Common myeloid progenitor, CD34-positive (primary cell): ENCODE results near the gene PRM3.

ENCODE experiments used
- CTCF ChIA-PET: fragments of 350-600 bp; sonication (Branson Sonifier 250); formaldehyde crosslinking; loops from one replicate; lab custom pipeline; 2021; ENCODE audit warnings: antibody characterized with exemption; lab: Charles Lee
- POLR2A ChIA-PET: fragments of 350-600 bp; sonication (Branson Sonifier 250); formaldehyde crosslinking; loops from one replicate; lab custom pipeline; 2021; ENCODE audit warnings: antibody characterized with exemption; lab: Charles Lee
- DNase-seq, 3 donors: peaks; one replicate each; pipeline versions ENCODE4 v3.0.0 to v3.0.0-alpha.2; 2013
- H3K27ac ChIP-seq, 2 experiments: 1 replicate in 1 of 2; 2 replicates in 1 of 2; pipeline ENCODE4 v1.7.0; 2013; ENCODE audit warnings: inconsistent platforms in 2 of 2, low read length in 2 of 2, mild to moderate bottlenecking in 2 of 2, low read depth in 1 of 2, moderate library complexity in 1 of 2; ENCODE audit not compliant: severe bottlenecking in 2 of 2, insufficient read depth in 1 of 2, poor library complexity in 1 of 2
- H3K27me3 ChIP-seq, 5 experiments: replicated peaks in 2 of 5; 1 replicate in 3 of 5; 2 replicates in 2 of 5; pipeline versions ENCODE4 v1.6.1 to v1.7.0; 2013; ENCODE audit warnings: low read length in 4 of 5, mild to moderate bottlenecking in 2 of 5, moderate library complexity in 2 of 5, inconsistent platforms in 1 of 5; ENCODE audit not compliant: insufficient read depth in 5 of 5, control insufficient read depth in 4 of 5
- H3K36me3 ChIP-seq, 4 experiments: 1 replicate in 2 of 4; 2 replicates in 2 of 4; pipeline versions ENCODE4 v1.6.1 to v1.7.0; 2013; ENCODE audit warnings: low read length in 3 of 4, control low read depth in 1 of 4, mild to moderate bottlenecking in 1 of 4; ENCODE audit not compliant: control insufficient read depth in 4 of 4, insufficient read depth in 4 of 4
- H3K4me1 ChIP-seq, 4 experiments: 1 replicate in 3 of 4; 2 replicates in 1 of 4; pipeline versions ENCODE4 v1.6.1 to v1.7.1; 2013; ENCODE audit warnings: low read length in 3 of 4, mild to moderate bottlenecking in 3 of 4, control low read depth in 1 of 4, inconsistent platforms in 1 of 4, moderate library complexity in 1 of 4; ENCODE audit not compliant: control insufficient read depth in 4 of 4, insufficient read depth in 4 of 4; ENCODE audit errors: control extremely low read depth in 1 of 4
- H3K4me3 ChIP-seq, 7 experiments: 1 replicate in 4 of 7; 2 replicates in 3 of 7; pipeline versions ENCODE4 v1.5.1 to v1.7.0; 2013; ENCODE audit warnings: mild to moderate bottlenecking in 7 of 7, low read length in 6 of 7, moderate library complexity in 6 of 7, inconsistent platforms in 2 of 7, low read depth in 2 of 7, control low read depth in 1 of 7; ENCODE audit not compliant: insufficient read depth in 4 of 7, control insufficient read depth in 1 of 7; ENCODE audit errors: extremely low read depth in 1 of 7
- H3K9me3 ChIP-seq, 5 experiments: 1 replicate in 4 of 5; 2 replicates in 1 of 5; pipeline versions ENCODE4 v1.6.1 to v1.7.1; 2013; ENCODE audit warnings: low read length in 4 of 5, mild to moderate bottlenecking in 2 of 5, inconsistent platforms in 1 of 5, low read depth in 1 of 5, moderate library complexity in 1 of 5; ENCODE audit not compliant: control insufficient read depth in 4 of 5, insufficient read depth in 2 of 5; ENCODE audit errors: control extremely low read depth in 1 of 5
- WGBS: methylation state at CpG from one replicate; pipeline ENCODE4 v1.1.5; 2013; ENCODE audit not compliant: insufficient coverage; 5-methylcytosine and 5-hydroxymethylcytosine counted together

Gene PRM3

DNA sequence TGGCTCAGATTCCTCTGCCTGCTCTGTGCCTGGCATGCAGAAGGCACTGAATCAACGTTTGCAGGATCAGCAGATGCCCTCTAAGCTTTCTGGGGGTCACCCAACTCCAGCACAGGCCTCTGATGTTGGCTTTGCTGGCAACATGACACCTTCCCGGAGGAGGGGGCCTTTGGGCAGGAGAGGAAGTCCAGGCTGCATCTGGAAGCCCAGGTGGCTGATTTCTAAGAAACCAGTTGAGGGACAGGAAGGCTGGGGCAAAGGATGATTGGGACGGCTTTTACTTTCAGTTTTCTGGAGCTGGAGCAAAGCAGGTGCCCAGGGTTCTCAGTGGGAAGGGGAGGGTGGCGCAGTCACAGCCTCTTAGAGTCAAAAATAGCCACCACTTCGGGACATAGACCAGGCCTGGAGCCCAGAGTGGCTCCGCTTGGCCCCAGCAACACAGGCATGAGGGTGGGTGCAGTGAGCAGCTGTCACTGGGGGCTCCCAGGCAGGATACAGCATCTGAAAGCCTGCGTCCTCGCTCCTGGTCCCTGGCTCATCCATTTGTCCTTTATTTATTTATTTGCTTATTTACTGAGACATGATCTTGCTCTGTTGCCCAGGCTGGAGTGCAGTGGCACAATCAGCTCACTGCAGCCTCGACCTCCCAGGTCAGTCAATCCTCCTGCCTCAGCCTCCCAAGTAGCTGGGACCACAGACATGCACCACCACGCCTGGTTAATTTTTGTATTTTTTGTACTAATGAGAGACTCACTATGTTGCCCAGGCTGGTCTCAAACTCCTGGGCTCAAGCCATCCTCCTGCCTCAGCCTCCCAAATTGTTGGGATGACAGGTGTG, 32.6 kb downstream of the PRM3 start:
- Histone ChIP-seq H3K27ac (no peak overlapping the region), H3K27me3 (no peaks in the 10 kb centered on the region), H3K9me3 (no peaks in the 10 kb centered on the region), H3K4me3 (peak overlapping the region in 1 of 7 experiments; percentile 64), H3K4me1 (peaks cover 3 to 55% (median 17%) of the 10 kb centered on the region in 4 experiments), H3K36me3 (no peaks in the 10 kb centered on the region)
- ChIA-PET CTCF (interaction anchor here (0.9 kb wide), 1 partner anchor 11 kb away, joined by 3 read pairs; no protein-coding TSS in a partner anchor), POLR2A (interaction anchor here (0.7 to 1.4 kb wide), 2 partner anchors 15 to 57 kb away, joined by 5 to 6 read pairs; partner anchors contain the start of gene SOCS1)
- peak in 2 of 3 donors; percentile 77 to 80 for DNase-seq
- WGBS = 54% methylated on average over 9 of the region's 10 CpGs

DNA sequence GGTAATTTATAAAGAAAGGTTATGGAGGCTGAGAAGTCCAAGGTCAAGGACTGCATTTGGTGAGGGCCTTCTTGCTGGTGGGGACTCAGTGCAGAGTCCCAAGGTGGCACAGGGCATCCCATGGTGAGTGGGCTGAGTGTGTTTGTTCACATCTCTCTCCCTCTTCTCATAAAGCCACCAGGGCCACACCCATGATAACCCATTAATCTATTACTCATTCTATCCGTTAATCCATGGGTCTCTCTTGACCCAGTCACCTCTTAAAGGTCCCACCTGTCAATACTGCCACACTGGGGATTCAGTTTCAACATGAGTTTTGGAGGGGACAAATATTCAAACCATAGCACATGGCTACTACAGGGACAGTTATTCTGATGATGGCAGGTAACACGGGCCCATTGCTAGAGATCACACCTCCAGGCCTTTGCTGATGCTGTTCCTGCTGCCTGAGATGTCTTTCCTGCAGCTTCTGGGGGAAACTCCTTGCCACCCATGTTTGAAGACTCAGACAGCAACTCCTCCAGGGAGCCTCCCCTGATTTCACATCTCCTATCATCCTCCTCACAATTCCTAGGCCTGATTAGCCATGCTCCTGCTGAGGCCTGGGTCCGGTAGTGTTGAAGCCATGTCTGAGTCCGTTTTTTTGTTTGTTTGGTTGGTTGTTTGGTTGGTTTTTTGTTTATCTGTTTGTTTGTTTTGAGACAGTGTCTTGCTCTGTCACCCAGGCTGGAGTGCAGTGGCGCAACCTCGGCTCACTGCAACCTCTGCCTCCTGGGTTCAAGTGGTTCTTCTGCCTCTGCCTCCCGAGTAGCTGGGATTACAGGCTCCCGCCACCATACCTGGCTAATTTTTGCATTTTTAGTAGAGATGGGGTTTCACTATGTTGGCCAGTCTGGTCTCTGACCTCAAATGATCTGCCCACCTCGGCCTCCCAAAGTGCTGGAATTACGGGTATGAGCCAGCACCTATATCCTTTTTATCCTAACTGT, 33.5 kb downstream of the PRM3 start:
- ChIA-PET POLR2A (interaction anchor here (1.4 kb wide), 1 partner anchor 16 kb away, joined by 6 read pairs; the partner anchor contains the start of gene SOCS1), CTCF (interaction anchor here (0.9 kb wide), 1 partner anchor 12 kb away, joined by 3 read pairs; no protein-coding TSS in a partner anchor)
- Histone ChIP-seq H3K9me3 (no peaks in the 10 kb centered on the region), H3K4me3 (peak overlapping the region in 1 of 7 experiments; percentile 64), H3K4me1 (peaks cover 7 to 58% (median 23%) of the 10 kb centered on the region in 4 experiments), H3K27ac (peak overlapping the region in 1 of 2 experiments; percentile 35), H3K36me3 (no peaks in the 10 kb centered on the region), H3K27me3 (no peaks in the 10 kb centered on the region)
- WGBS = 86% methylated on average over 6 of the region's 10 CpGs
- no peak for DNase-seq

DNA sequence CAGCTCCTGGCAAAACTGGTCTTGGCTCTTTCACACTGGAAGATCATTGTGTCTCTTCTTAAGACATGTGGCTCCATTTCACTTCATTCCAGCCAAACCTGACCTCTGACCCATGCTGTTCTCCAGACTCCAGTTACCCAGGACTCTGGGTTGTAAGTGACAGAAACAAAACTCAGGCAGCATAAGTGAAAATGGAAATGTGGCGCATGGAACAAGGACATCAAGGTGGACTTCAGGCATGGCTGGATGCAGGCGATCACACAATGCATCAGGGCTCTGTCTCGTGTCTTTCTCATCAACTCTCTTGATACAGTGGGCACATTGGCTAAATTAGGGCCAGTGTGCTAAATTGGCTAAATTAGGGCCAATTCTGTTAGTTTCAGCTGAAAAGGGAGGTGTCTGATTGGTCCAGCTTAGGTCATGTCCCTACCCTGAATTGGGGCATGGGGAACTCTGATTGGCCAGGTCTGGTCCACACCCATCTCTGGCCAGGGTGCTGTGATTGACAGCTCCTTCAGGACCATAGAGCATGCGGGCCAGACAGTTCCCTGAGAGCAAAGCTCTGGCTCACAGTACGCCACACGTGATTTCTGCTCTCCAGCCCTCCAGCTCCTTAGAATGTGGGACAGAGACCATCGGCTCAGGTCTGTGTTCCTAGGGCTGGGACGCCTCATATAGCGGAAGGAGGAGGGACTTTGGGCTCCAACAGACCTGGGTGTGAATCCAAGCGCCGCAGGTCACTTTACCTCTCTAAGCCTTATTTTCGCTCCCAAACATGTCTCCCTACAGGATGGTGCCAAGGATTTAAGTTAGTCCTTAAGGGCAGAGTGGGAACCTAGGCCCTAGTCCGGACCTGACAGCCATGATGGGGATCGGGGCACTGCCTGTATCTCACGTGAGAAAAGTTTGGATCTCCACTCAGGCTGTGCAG, 34.9 kb downstream of the PRM3 start:
- 98% methylated on average over 14 of the region's 15 CpGs for WGBS
- POLR2A ChIA-PET = no interaction called here

GRCh38 chr16:11236461-11237254, 36.8 kb downstream of the PRM3 start:
- WGBS = 78% methylated on average over 10 of the region's 10 CpGs
- ChIA-PET CTCF (interaction anchor here (1.1 to 2.0 kb wide), 2 partner anchors 19 to 110 kb away, joined by 3 to 7 read pairs; partner anchors contain the start of gene SOCS1), POLR2A (interaction anchor here (0.6 to 1.2 kb wide), 2 partner anchors 19 to 110 kb away, joined by 4 read pairs; partner anchors contain the start of gene SOCS1)
- DNase-seq = no peak
- Histone ChIP-seq H3K9me3 (no peaks in the 10 kb centered on the region), H3K4me3 (no peak overlapping the region), H3K4me1 (peaks cover 7 to 80% (median 48%) of the 10 kb centered on the region in 4 experiments), H3K36me3 (no peaks in the 10 kb centered on the region), H3K27ac (no peak overlapping the region), H3K27me3 (no peaks in the 10 kb centered on the region)

More for the DNA sequence above, 34.9 kb downstream of the PRM3 start:
- peaks cover 7 to 72% (median 32%) of the 10 kb centered on the region in 4 experiments for H3K4me1 ChIP-seq
- H3K27me3 ChIP-seq = no peaks in the 10 kb centered on the region
- H3K9me3 ChIP-seq = no peaks in the 10 kb centered on the region
- H3K27ac ChIP-seq = no peak overlapping the region
- DNase-seq = no peak
- no peak overlapping the region for H3K4me3 ChIP-seq
- no peaks in the 10 kb centered on the region for H3K36me3 ChIP-seq
- CTCF ChIA-PET = interaction anchor here (1.0 to 1.5 kb wide), 3 partner anchors 15 to 42 kb away, joined by 3 to 6 read pairs (median 3); no protein-coding TSS in a partner anchor

DNA sequence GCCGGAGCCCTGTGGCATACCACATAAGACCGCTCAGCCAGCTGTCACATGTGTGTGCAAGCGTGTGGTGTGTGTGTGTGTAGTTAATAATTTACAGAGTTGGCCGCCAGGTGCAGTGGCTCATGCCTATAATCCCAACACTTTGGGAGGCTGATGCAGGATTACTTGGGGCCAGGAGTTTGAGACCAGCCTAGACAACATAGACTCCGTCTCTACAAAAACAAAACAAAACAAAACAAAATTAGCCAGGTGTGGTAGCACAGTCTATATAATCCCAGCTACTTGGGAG, 37.8 kb downstream of the PRM3 start:
- ChIA-PET POLR2A (interaction anchor here (0.7 to 1.2 kb wide), 2 partner anchors 20 to 123 kb away, joined by 4 to 6 read pairs; partner anchors contain the start of gene SOCS1), CTCF (interaction anchor here (1.1 to 2.0 kb wide), 3 partner anchors 20 to 109 kb away, joined by 3 to 7 read pairs (median 3); partner anchors contain the start of gene SOCS1)
- H3K27me3 ChIP-seq = no peaks in the 10 kb centered on the region
- peak in 2 of 3 donors; percentile 67 to 72 for DNase-seq
- H3K36me3 ChIP-seq = no peaks in the 10 kb centered on the region
- no peak overlapping the region for H3K4me3 ChIP-seq
- H3K27ac ChIP-seq = no peak overlapping the region
- no CpG with 5 or more reads among the region's 5 CpGs for WGBS
- no peaks in the 10 kb centered on the region for H3K9me3 ChIP-seq
- peaks cover 6 to 80% (median 48%) of the 10 kb centered on the region in 4 experiments for H3K4me1 ChIP-seq
